Endothelial cell (in vitro differentiated cells): Measurements from ENCODE around the gene IGFN1. TPM values are rescaled to one million over a fixed set of nuclear protein-coding genes. Genes with fewer than 3 reads are reported as not detected.
A peak's percentile ranks its signal among the peaks of the same experiment; 100 is the strongest.

ENCODE experiments used
- DNase-seq: peaks from one replicate; pipeline ENCODE4 v3.0.0; 2021; ENCODE audit warnings: low spot score
- H3K27ac Mint-ChIP-seq: one replicate; pipeline ENCODE4 v1.8.0; 2021; ENCODE audit warnings: mixed read lengths, inconsistent platforms; ENCODE audit not compliant: unreplicated experiment
- H3K27me3 Mint-ChIP-seq: one replicate; pipeline ENCODE4 v1.8.0; 2021; ENCODE audit warnings: mild to moderate bottlenecking, moderate library complexity, mixed read lengths, inconsistent platforms; ENCODE audit not compliant: unreplicated experiment
- H3K36me3 Mint-ChIP-seq: one replicate; pipeline ENCODE4 v1.8.0; 2021; ENCODE audit warnings: mild to moderate bottlenecking, low read depth, mixed read lengths, inconsistent platforms; ENCODE audit not compliant: unreplicated experiment
- H3K4me1 Mint-ChIP-seq: one replicate; pipeline ENCODE4 v1.8.0; 2021; ENCODE audit warnings: mild to moderate bottlenecking, mixed read lengths, inconsistent platforms; ENCODE audit not compliant: unreplicated experiment
- H3K4me3 Mint-ChIP-seq: one replicate; pipeline ENCODE4 v1.8.0; 2021; ENCODE audit warnings: mild to moderate bottlenecking, mixed read lengths, inconsistent platforms; ENCODE audit not compliant: unreplicated experiment
- H3K9me3 Mint-ChIP-seq: one replicate; pipeline ENCODE4 v1.8.0; 2021; ENCODE audit warnings: mixed read lengths, inconsistent platforms; ENCODE audit not compliant: unreplicated experiment
- CTCF ChIP-seq: fragments of 200-600 bp; sonication (generic); IDR thresholded peaks from one replicate; pipeline ENCODE4 v1.5.0; 2021; ENCODE audit warnings: antibody characterized with exemption; ENCODE audit not compliant: unreplicated experiment
- long read RNA-seq: library from polyadenylated mRNA; unstranded; transcript quantifications from one replicate; pipeline ENCODE4 v2.0.0, GENCODE V29; 2020; ENCODE audit not compliant: unreplicated experiment
- total RNA-seq: library from RNA; stranded (reverse); fragmentation: NEBNext Ultra II Directional; extraction: Animal tissue kit (Norgen Biotek cat#: 25700); gene quantifications from one replicate; pipeline ENCODE4 v1.2.1, GENCODE V29; 2021; ENCODE audit not compliant: unreplicated experiment

The IGFN1 gene
- total RNA-seq, result not detected
- long read RNA-seq, result 0 reads

DNA sequence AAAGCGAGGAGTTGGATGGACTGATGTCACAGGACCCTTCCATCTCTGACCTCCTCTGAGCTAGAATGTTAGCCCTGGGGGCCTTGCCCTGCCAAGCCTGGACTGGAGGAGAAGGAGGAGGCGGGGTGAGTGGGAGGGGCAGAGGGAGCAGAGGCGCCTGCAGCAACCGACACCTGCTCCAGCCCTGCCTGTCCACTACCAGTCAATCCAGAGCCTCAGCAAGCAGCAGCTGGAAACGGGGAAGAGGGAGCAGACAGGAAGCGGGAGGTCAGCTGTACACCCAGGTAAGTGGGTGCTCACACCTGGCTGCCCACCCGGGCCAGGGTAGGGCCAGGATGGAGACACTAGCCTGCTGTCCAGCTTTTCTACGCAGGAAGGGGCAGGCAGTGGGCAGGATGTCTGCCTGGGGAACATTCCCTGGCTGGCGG lies at the start of gene IGFN1:
TSS of gene IGFN1 (plus strand) at position 201 of the 428 bp plus-strand sequence. CDS start 2,470 bp downstream, outside the sequence.
- no peak for TF ChIP-seq CTCF
- Mint-ChIP-seq H3K36me3 (no peaks in the 10 kb centered on the region), H3K4me1 (no peaks in the 10 kb centered on the region), H3K9me3 (no peaks in the 10 kb centered on the region), H3K27ac (no peak within 1 kb of the TSS), H3K27me3 (no peaks in the 10 kb centered on the region), H3K4me3 (no peak within 1 kb of the TSS)
- DNase-seq, result no peak

DNA sequence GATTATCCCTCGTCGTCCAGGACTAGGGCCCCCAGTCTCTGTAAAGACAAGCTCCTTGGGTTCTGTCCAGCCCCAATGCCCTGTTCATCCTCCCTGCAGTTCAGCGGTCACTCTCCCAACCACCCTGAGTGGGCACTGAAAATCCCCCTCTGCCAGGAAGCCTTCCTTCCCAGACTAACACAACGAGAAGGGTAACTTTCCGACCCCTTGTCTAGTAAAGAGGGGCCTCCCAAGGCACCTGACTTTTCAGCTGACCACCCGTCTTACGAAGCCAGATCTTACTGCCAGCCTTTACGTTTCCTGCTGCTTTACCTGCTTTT lies 49.7 kb upstream of the IGFN1 start:
- peaks cover 15% of the 10 kb centered on the region for H3K27me3 Mint-ChIP-seq
- H3K27ac Mint-ChIP-seq, result peak overlapping the region; percentile 57
- H3K4me1 Mint-ChIP-seq, result peaks cover 16% of the 10 kb centered on the region
- peaks cover 60% of the 10 kb centered on the region for H3K36me3 Mint-ChIP-seq
- no peak overlapping the region for H3K4me3 Mint-ChIP-seq
- no peak for TF ChIP-seq CTCF
- no peak for DNase-seq
- no peaks in the 10 kb centered on the region for H3K9me3 Mint-ChIP-seq

GRCh38 chr1:201141418-201141817 lies 49.2 kb upstream of the IGFN1 start:
- H3K27ac Mint-ChIP-seq, result no peak overlapping the region
- peaks cover 14% of the 10 kb centered on the region for H3K27me3 Mint-ChIP-seq
- no peak for TF ChIP-seq CTCF
- H3K4me3 Mint-ChIP-seq, result no peak overlapping the region
- DNase-seq, result no peak
- peaks cover 15% of the 10 kb centered on the region for H3K4me1 Mint-ChIP-seq
- no peaks in the 10 kb centered on the region for H3K9me3 Mint-ChIP-seq
- H3K36me3 Mint-ChIP-seq, result peaks cover 65% of the 10 kb centered on the region

GRCh38 chr1:201142011-201142848 lies 48.4 kb upstream of the IGFN1 start:
- H3K27ac Mint-ChIP-seq, result no peak overlapping the region

More at GRCh38 chr1:201142011-201142848, 48.4 kb upstream of the IGFN1 start:
- no peak for DNase-seq
- TF ChIP-seq CTCF, result no peak
- no peak overlapping the region for H3K4me3 Mint-ChIP-seq
- peaks cover 12% of the 10 kb centered on the region for H3K27me3 Mint-ChIP-seq
- H3K9me3 Mint-ChIP-seq, result no peaks in the 10 kb centered on the region
- H3K4me1 Mint-ChIP-seq, result peaks cover 8% of the 10 kb centered on the region
- peaks cover 70% of the 10 kb centered on the region for H3K36me3 Mint-ChIP-seq
